LoVo (cell line): Measurements from ENCODE around the gene PROX2.

ENCODE experiments used
- DNase-seq: peaks from one replicate; pipeline ENCODE4 v3.0.0-alpha.2; 2016; ENCODE audit warnings: low spot score

PROX2 gene

GRCh38 chr14:74875941-74876913 is at the start of gene PROX2:
Gene PROX2, minus strand, starts transcription at chr14:74876145. Its CDS starts 12,311 bp downstream, at chr14:74863834.
- DNase-seq = no peak

- DNase-seq = no peak
Observed at GRCh38 chr14:74924061-74924460, 48.1 kb upstream of the PROX2 start.

GRCh38 chr14:74922752-74923401 is 46.9 kb upstream of the PROX2 start, which contains the start of gene RPS6KL1:
Gene RPS6KL1, minus strand, starts transcription at chr14:74923260. Its CDS starts 1,719 bp downstream, at chr14:74921541.
- DNase-seq = peak; percentile 89

DNA sequence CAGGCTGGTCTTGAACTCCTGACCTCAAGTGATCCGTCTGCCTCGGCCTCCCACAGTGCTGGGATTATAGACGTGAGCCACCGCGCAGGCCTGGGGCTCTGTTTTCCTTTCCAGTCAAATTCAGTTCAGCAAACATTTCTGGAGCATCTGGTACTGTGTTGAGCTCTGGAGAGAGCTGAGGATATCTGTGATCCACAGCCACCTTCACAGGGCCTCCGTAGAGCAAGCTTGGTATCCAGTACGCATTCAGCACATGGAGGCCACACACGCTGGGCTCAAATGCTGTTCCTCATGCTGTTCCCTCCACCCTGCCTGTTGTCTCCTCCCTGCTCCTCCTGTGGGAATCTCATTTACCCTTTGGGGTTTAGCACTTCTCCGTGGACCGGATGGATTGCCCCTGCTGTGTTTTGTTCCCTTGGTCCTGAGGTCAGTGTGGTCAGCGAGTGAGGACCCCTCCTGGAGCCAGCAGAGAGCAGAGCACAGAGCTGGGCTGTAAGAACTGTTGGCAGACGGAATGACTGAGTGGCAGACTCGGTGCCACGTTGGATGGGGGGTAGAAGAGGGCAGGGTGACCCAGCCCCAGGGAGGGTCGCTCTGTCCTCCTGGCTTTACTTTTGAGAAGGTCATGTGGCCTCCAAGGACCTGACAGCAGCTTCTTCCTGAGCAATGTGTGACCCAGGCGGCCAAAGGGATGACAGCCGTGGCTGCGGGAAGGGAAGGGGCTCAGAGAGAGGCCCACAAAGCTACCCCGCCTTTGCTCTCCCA is 46.2 kb upstream of the PROX2 start:
- DNase-seq = no peak

GRCh38 chr14:74921053-74921620 is 45.2 kb upstream of the PROX2 start:
- no peak for DNase-seq

GRCh38 chr14:74920281-74920680 is 44.3 kb upstream of the PROX2 start:
- no peak for DNase-seq

DNA sequence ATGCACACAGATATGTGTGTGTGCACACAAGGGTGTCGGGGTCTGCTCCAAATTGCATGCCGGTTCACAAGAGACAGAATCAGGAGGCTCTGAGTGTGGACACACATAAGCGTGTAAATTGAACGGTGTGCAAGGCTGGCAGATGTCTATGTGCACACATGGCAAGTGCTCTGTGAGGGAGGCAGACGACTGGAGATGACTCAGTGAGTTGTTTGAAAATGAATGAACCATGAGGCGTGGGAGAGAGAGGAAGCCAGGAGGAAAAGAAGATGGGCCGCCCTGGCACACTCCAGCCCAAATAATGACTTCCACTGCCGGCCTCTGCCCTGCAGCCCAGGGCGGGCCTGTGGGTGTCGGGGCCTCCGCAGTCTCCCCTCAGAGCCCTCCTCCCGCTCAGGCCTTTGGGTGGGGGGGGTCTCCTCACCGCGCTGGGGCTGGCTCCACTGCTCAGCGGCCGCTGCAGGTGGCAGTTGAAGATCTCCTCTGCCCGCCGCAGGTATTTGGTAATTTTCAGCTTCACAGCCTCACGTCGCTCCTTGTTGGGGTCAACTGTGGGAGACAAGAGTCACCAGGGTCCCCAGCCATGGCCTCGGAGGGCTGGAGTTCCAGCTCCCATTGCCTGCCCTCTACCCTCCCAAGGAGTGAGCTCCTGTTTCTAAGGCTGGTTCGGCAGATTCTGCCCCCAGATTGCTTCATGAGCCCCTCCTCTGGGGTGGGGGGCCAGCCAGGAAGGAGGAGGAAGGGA is 43.6 kb upstream of the PROX2 start:
- no peak for DNase-seq

GRCh38 chr14:74918380-74918779 is 42.4 kb upstream of the PROX2 start:
- no peak for DNase-seq

DNA sequence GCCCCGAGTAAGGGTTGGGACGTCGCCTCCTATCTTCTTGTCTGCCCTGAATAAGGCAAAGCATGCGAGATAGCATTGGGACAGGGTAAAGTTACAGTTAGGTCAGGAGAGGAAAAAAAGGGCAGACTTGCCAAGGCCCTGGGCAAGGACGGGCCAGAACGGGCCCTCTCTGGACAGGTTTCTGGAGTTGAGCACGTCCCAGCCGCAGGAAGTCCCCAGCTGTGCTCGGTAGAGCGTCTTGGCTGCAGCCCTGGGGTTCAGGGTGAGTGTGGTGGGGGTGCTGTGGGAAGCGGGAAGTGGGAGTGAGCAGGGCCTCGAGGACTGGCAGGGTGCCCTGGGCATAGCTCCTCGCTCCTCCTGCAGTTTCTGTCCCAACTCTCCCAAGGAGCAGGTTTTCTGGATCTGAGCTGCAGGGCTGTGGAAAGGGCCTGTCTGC is 41.7 kb upstream of the PROX2 start:
- no peak for DNase-seq

DNA sequence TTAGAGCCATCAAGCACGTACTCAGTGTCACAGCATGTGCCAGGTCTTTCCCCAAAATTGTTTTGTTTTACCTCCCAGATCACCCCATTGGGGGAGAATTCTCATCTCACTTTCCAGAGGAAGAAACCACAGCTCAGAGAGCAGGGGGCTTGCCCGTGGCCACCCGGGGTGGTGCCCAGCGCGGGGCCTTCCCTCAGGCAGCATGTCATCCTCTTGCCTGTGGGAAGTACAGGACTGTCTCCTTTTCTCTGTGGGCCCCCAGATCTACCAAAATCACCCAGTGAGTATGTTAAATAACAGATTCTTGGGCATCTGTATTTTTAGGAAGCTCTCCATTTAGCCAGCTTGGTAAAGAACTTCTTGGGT is 41.2 kb upstream of the PROX2 start:
- no peak for DNase-seq

DNA sequence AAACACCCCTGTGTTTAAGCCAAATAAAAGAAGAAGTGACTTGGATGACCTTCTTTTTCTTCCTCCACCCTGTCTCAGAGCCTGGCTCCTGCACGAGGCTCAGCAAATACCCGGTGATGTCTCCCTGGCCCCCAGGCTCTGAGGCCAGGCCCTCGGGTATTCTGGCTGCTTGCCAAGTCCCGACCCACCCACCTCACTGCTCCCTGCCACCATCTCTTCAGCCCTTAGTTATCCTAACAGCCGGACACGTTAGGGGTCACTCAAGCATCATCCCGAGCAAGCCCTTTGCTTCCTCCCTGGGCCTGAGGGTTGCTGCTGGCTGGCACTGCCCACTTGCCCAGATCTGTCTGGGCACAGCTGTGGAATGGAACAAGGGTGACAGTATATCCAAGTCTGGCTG is 39.9 kb upstream of the PROX2 start:
- DNase-seq = no peak

- no peak for DNase-seq
Observed at GRCh38 chr14:74915426-74915825, 39.5 kb upstream of the PROX2 start.

GRCh38 chr14:74913986-74914573 is 38.1 kb upstream of the PROX2 start:
- DNase-seq = no peak

GRCh38 chr14:74913393-74913910 is 37.5 kb upstream of the PROX2 start:
- no peak for DNase-seq

DNA sequence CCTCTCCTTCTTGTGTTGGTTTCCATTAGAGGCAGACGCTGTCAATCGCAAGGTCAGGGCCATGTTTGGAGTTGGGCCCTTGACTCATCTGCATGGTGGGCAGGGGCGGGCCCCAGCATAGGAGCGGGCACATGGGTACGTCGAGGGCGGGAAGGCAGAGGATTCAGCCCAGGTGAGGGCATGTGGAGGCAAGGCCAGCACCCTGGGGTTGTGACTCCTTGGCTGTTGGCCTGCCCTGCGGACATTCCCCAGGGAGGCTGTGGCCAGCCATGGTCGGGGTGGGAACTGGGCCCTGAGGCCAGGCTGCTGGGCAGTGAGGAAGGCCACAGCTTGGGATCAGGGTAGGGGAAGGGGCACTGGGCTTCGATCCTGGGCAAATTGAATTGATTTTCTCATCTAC is 36.9 kb upstream of the PROX2 start:
- no peak for DNase-seq

GRCh38 chr14:74912111-74912510 is 36.2 kb upstream of the PROX2 start:
- no peak for DNase-seq

DNA sequence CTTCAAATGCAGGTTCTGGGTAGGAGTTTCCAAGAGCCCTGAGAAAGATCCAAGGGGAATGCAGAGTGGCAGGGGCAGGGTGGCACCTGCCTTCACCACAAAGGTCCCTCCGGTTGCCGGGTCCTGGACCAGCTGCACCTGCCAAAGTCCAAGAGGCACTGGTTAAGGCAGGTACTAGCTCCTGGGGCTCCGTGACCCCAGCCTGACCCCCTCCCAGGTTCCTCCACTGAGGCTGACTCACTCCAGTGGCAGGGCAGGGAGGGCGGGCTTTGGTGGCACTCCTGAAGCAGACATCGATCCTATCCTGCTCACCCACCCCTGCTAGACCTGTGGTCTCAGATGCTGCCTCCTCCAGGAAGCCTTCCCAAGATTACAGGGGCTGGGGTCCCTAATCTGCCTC is 35.8 kb upstream of the PROX2 start:
- DNase-seq = no peak

- DNase-seq = no peak
Observed at GRCh38 chr14:74911221-74911620, 35.3 kb upstream of the PROX2 start.

DNA sequence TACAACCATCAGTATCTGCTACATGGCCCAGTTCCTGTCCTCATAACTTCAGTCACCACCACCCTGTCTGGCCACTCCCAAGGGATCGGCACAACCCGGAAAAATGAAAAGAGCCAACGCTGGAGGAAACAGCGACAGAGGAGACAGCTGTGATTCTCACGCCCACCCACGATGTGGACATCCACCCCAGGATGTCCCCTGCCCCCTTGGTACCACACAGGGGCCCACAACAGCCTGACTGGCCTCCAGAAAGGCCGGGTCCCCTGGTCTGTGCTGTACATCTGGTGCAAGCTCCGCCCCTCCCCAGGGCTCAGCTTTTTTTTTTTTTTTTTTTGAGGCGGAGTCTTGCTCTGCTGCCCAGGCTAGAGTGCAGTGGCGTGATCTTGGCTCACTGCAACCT is 34.6 kb upstream of the PROX2 start:
- no peak for DNase-seq

DNA sequence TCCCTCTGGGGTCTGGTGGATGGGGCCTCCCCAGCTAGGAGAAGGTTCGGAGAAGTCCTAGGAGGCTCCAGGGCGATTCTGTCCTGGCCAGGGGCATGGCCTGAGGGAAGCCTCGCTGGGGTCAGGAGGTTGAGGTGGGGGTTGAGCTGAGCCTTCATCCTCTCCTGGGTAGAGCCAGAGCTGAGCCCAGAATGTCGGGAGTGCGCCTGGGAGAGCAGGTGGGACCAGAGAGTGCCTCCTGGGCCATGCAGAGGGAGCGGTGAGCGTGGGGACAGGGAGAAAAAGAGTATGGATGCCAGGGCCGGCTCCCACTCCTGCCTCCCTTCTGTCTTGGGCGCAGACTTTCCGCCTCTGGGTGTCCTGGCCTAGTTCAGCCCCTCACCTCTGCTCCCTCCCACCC is 34.0 kb upstream of the PROX2 start:
- no peak for DNase-seq

DNA sequence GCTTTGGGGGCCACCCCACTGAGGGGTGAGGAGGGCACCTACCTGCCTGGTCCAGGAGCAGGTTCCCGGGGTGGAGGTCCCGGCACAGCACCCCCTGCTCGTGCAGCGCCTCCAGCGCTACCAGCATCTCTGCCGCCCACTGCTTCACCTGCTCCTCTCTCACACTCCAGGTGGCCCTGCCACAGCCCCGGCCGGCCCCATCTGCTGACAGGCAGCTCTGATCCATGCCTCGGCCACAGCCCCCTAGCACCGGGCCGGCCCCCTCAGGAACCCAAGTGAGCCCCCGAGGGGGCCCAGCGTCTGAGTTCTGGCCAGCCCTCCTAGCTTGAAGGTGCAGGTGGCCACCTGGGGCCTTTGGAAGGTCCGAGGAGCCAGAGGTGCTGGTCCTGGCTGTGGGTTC is 33.6 kb upstream of the PROX2 start:
- DNase-seq = no peak
